Osteoblast (primary cell): ENCODE data around the gene DOK3. TPM values are rescaled to one million over a fixed set of nuclear protein-coding genes. Genes with fewer than 3 reads are reported as not detected.

Experiments used
- DNase-seq: peaks from one replicate; pipeline ENCODE4 v3.0.0; 2011; ENCODE audit warnings: low spot score, mixed read lengths; ENCODE audit not compliant: insufficient read length; ENCODE audit errors: missing footprints
- H2AFZ ChIP-seq: 2 replicates; pipeline ENCODE4 v1.6.0; 2011; ENCODE audit warnings: mild to moderate bottlenecking, low read length
- H3K27ac ChIP-seq: 2 replicates; pipeline ENCODE4 v1.5.1; 2011; ENCODE audit warnings: mild to moderate bottlenecking, low read depth, low read length, moderate library complexity
- H3K27me3 ChIP-seq: 2 replicates; pipeline ENCODE4 v1.6.0; 2012; ENCODE audit warnings: mild to moderate bottlenecking, control low read depth, inconsistent platforms, low read length, moderate library complexity; ENCODE audit not compliant: insufficient read depth
- H3K36me3 ChIP-seq: 2 replicates; pipeline ENCODE4 v1.5.1; 2011; ENCODE audit warnings: mild to moderate bottlenecking, low read length, control low read depth, moderate library complexity; ENCODE audit not compliant: insufficient read depth
- H3K4me1 ChIP-seq: 2 replicates; pipeline ENCODE4 v1.5.1; 2011; ENCODE audit warnings: mild to moderate bottlenecking, low read length, control low read depth, moderate library complexity; ENCODE audit not compliant: insufficient read depth
- H3K4me2 ChIP-seq: 2 replicates; pipeline ENCODE4 v1.6.0; 2011; ENCODE audit warnings: mild to moderate bottlenecking, low read length; ENCODE audit not compliant: insufficient read depth
- H3K4me3 ChIP-seq: fragments of 200-600 bp; sonication (generic); 3 replicates; pipeline ENCODE4 v1.5.1; 2012; ENCODE audit warnings: mild to moderate bottlenecking, low read length, inconsistent platforms; ENCODE audit not compliant: insufficient read depth
- H3K79me2 ChIP-seq: 2 replicates; pipeline ENCODE4 v1.6.0; 2012; ENCODE audit warnings: mild to moderate bottlenecking, low read length, control low read depth, inconsistent platforms; ENCODE audit not compliant: insufficient read depth
- H3K9me3 ChIP-seq: 2 replicates; pipeline ENCODE4 v1.5.1; 2011; ENCODE audit warnings: low read depth, low read length, control low read depth
- H4K20me1 ChIP-seq: 2 replicates; pipeline ENCODE4 v1.6.0; 2012; ENCODE audit warnings: mild to moderate bottlenecking, low read length, control low read depth; ENCODE audit not compliant: insufficient read depth
- CTCF ChIP-seq: IDR thresholded peaks from 2 replicates; pipeline ENCODE4 v1.5.1; 2011; ENCODE audit warnings: mild to moderate bottlenecking, low read depth, low read length, moderate library complexity; ENCODE audit errors: extremely low read depth
- total RNA-seq: library from RNA; depleted of rRNA; stranded (reverse); fragments of >200 nt; gene quantifications from 2 replicates; pipeline ENCODE4 v1.2.3, GENCODE V29; 2012

The DOK3 gene
- total RNA-seq, 1 donor = 1.1 TPM

GRCh38 chr5:177483042-177483441 is 26.6 kb downstream of the DOK3 start:
- no peak overlapping the region for H3K4me2 ChIP-seq
- H3K4me3 ChIP-seq = no peak overlapping the region
- no peak overlapping the region for H2AFZ ChIP-seq
- peaks cover 11% of the 10 kb centered on the region for H3K4me1 ChIP-seq
- no peak for DNase-seq
- H3K27ac ChIP-seq = no peak overlapping the region
- H3K9me3 ChIP-seq = no peaks in the 10 kb centered on the region
- no peaks in the 10 kb centered on the region for H3K27me3 ChIP-seq
- H3K36me3 ChIP-seq = peaks cover 77% of the 10 kb centered on the region
- peaks cover 20% of the 10 kb centered on the region for H3K79me2 ChIP-seq
- peaks cover 46% of the 10 kb centered on the region for H4K20me1 ChIP-seq
- TF ChIP-seq CTCF = no peak

GRCh38 chr5:177482359-177482795 is 27.2 kb downstream of the DOK3 start:
- Histone ChIP-seq H3K4me2 (no peak overlapping the region), H4K20me1 (peaks cover 40% of the 10 kb centered on the region), H3K36me3 (peaks cover 70% of the 10 kb centered on the region), H3K4me1 (peaks cover 11% of the 10 kb centered on the region), H3K9me3 (no peaks in the 10 kb centered on the region), H3K27me3 (no peaks in the 10 kb centered on the region), H3K27ac (no peak overlapping the region), H3K79me2 (peaks cover 15% of the 10 kb centered on the region), H3K4me3 (no peak overlapping the region), H2AFZ (no peak overlapping the region)
- TF ChIP-seq CTCF = no peak
- no peak for DNase-seq

- H3K9me3 ChIP-seq = no peaks in the 10 kb centered on the region
- peaks cover 26% of the 10 kb centered on the region for H4K20me1 ChIP-seq
- H3K27ac ChIP-seq = peak overlapping the region; percentile 72
- no peak overlapping the region for H3K4me2 ChIP-seq
- H3K36me3 ChIP-seq = peaks cover 46% of the 10 kb centered on the region
- no peaks in the 10 kb centered on the region for H3K27me3 ChIP-seq
- TF ChIP-seq CTCF = no peak
- peaks cover 11% of the 10 kb centered on the region for H3K4me1 ChIP-seq
- H2AFZ ChIP-seq = no peak overlapping the region
- DNase-seq = no peak
- H3K4me3 ChIP-seq = no peak overlapping the region
- H3K79me2 ChIP-seq = peaks cover 5% of the 10 kb centered on the region
Measured at GRCh38 chr5:177479774-177480173, 29.9 kb downstream of the DOK3 start.

- H3K9me3 ChIP-seq = no peaks in the 10 kb centered on the region
- H2AFZ ChIP-seq = no peak overlapping the region
- no peak overlapping the region for H3K4me2 ChIP-seq
- H3K4me3 ChIP-seq = no peak overlapping the region
- peaks cover 18% of the 10 kb centered on the region for H4K20me1 ChIP-seq
- no peaks in the 10 kb centered on the region for H3K79me2 ChIP-seq
- H3K27me3 ChIP-seq = no peaks in the 10 kb centered on the region
- peaks cover 15% of the 10 kb centered on the region for H3K4me1 ChIP-seq
- TF ChIP-seq CTCF = no peak
- H3K27ac ChIP-seq = peak overlapping the region; percentile 72
- H3K36me3 ChIP-seq = peaks cover 38% of the 10 kb centered on the region
- DNase-seq = peak; percentile 84
Measured at GRCh38 chr5:177478711-177479646, 30.6 kb downstream of the DOK3 start.
